GM18517 (cell line): ENCODE results near the gene SH3BGRL3.
"Not testable (repeated sequence)": the region's sequence is repeated elsewhere in the genome, so short reads cannot be mapped to it uniquely, and the experiment has no call there.

Experiments used
- ATAC-seq: cut with Tn5 transposase; IDR thresholded peaks from one replicate; pipeline ENCODE4 v1.9.1; 2021; ENCODE audit warnings: mild to moderate bottlenecking, moderate library complexity; ENCODE audit not compliant: unreplicated experiment

The SH3BGRL3 gene

GRCh38 chr1:26290122-26290881 lies 10.4 kb downstream of the SH3BGRL3 start:
- ATAC-seq: no peak

GRCh38 chr1:26290882-26291261 lies 11.0 kb downstream of the SH3BGRL3 start:
- ATAC-seq: no peak

GRCh38 chr1:26291433-26291832 lies 11.5 kb downstream of the SH3BGRL3 start:
- ATAC-seq: no peak

- no peak for ATAC-seq
Observed at GRCh38 chr1:26291939-26292338, 12.1 kb downstream of the SH3BGRL3 start.

GRCh38 chr1:26292735-26293134 lies 12.8 kb downstream of the SH3BGRL3 start:
- ATAC-seq: not testable (repeated sequence)

- no peak for ATAC-seq
Observed at GRCh38 chr1:26293911-26294463, 14.1 kb downstream of the SH3BGRL3 start.

- no peak for ATAC-seq
Observed at GRCh38 chr1:26295194-26296138, 15.6 kb downstream of the SH3BGRL3 start.

- no peak for ATAC-seq
Observed at GRCh38 chr1:26296340-26297056, 16.6 kb downstream of the SH3BGRL3 start.

GRCh38 chr1:26297057-26297790 lies 17.3 kb downstream of the SH3BGRL3 start:
- ATAC-seq: no peak

GRCh38 chr1:26297791-26298124 lies 17.9 kb downstream of the SH3BGRL3 start:
- ATAC-seq: no peak

GRCh38 chr1:26300578-26301275 lies 20.8 kb downstream of the SH3BGRL3 start:
- ATAC-seq: no peak

GRCh38 chr1:26302733-26303405 lies 23.0 kb downstream of the SH3BGRL3 start:
- no peak for ATAC-seq

GRCh38 chr1:26305667-26306289 lies 25.9 kb downstream of the SH3BGRL3 start:
- peak; percentile 7 for ATAC-seq

- peak; percentile 91 for ATAC-seq
Observed at GRCh38 chr1:26306290-26307229, 26.7 kb downstream of the SH3BGRL3 start, which contains the start of gene UBXN11. UBXN11 (minus strand) TSS chr1:26306636; CDS start chr1:26302883, 3,753 bp downstream.

- ATAC-seq: no peak
Observed at GRCh38 chr1:26307363-26307781, 27.5 kb downstream of the SH3BGRL3 start.

- not testable (repeated sequence) for ATAC-seq
Observed at GRCh38 chr1:26307966-26308899, 28.3 kb downstream of the SH3BGRL3 start.
